GM23248 (cell line): Measurements from ENCODE around the gene RASD2. TPM values are rescaled to one million over a fixed set of nuclear protein-coding genes. Genes with fewer than 3 reads are reported as not detected.
A peak's percentile ranks its signal among the peaks of the same experiment; 100 is the strongest.

Source experiments
- DNase-seq: peaks from one replicate; pipeline ENCODE4 v3.0.0-alpha.2; 2015
- H2AFZ ChIP-seq: fragments of 200-600 bp; sonication (generic); 2 replicates; pipeline ENCODE4 v1.6.1; 2016; ENCODE audit warnings: antibody characterized with exemption
- H3F3A ChIP-seq: fragments of 200-600 bp; sonication (generic); 2 replicates; pipeline ENCODE4 v1.6.1; 2016; ENCODE audit warnings: mild to moderate bottlenecking, antibody characterized with exemption, mixed run types; ENCODE audit not compliant: insufficient read depth
- H3K27ac ChIP-seq: fragments of 200-600 bp; sonication (generic); 2 replicates; pipeline ENCODE4 v1.5.1; 2016; ENCODE audit warnings: mild to moderate bottlenecking
- H3K27me3 ChIP-seq: fragments of 200-600 bp; sonication (generic); replicated peaks from 2 replicates; pipeline ENCODE4 v1.6.1; 2016; ENCODE audit warnings: mild to moderate bottlenecking; ENCODE audit not compliant: insufficient read depth
- H3K36me3 ChIP-seq: fragments of 200-600 bp; sonication (generic); 2 replicates; pipeline ENCODE4 v1.6.1; 2016; ENCODE audit warnings: low read depth, mild to moderate bottlenecking
- H3K4me1 ChIP-seq: fragments of 200-600 bp; sonication (generic); 2 replicates; pipeline ENCODE4 v1.6.1; 2016; ENCODE audit warnings: mild to moderate bottlenecking; ENCODE audit not compliant: insufficient read depth
- H3K4me2 ChIP-seq: fragments of 200-600 bp; sonication (generic); one replicate; pipeline ENCODE4 v1.6.1; 2016; ENCODE audit warnings: mild to moderate bottlenecking; ENCODE audit not compliant: unreplicated experiment
- H3K4me3 ChIP-seq: fragments of 200-600 bp; sonication (generic); 2 replicates; pipeline ENCODE4 v1.5.1; 2016; ENCODE audit warnings: mild to moderate bottlenecking
- H3K79me2 ChIP-seq: fragments of 200-600 bp; sonication (generic); 2 replicates; pipeline ENCODE4 v1.6.1; 2016; ENCODE audit warnings: mild to moderate bottlenecking; ENCODE audit not compliant: insufficient read depth
- H3K9ac ChIP-seq: fragments of 200-600 bp; sonication (generic); 2 replicates; pipeline ENCODE4 v1.6.1; 2016; ENCODE audit warnings: mild to moderate bottlenecking
- H3K9me2 ChIP-seq: fragments of 200-600 bp; sonication (generic); 2 replicates; pipeline ENCODE4 v1.6.1; 2016; ENCODE audit warnings: mixed run types, mild to moderate bottlenecking, moderate library complexity; ENCODE audit not compliant: insufficient read depth
- H3K9me3 ChIP-seq: fragments of 200-600 bp; sonication (generic); one replicate; pipeline ENCODE4 v1.6.1; 2017; ENCODE audit warnings: low read depth
- H4K20me1 ChIP-seq: fragments of 200-600 bp; sonication (generic); 2 replicates; pipeline ENCODE4 v1.6.0; 2016; ENCODE audit not compliant: insufficient read depth
- EZH2 ChIP-seq: fragments of 200-600 bp; sonication (generic); IDR thresholded peaks from 2 replicates; pipeline ENCODE4 v1.6.1; 2018; ENCODE audit warnings: antibody characterized with exemption, mild to moderate bottlenecking; ENCODE audit not compliant: insufficient read depth, poor library complexity, severe bottlenecking
- EZH2phosphoT487 ChIP-seq: fragments of 200-600 bp; sonication (generic); IDR thresholded peaks from 2 replicates; pipeline ENCODE4 v1.6.1; 2018; ENCODE audit warnings: antibody characterized with exemption, moderate library complexity, mild to moderate bottlenecking, low read depth; ENCODE audit not compliant: insufficient read depth
- WGBS, 2 experiments: methylation state at CpG; one replicate each; pipeline ENCODE4 v1.1.6; 2015 to 2017; ENCODE audit warnings: low lambda C conversion rate in 2 of 2, low coverage in 1 of 2; ENCODE audit errors: missing lambda C conversion rate in 2 of 2; 5-methylcytosine and 5-hydroxymethylcytosine counted together
- in situ Hi-C: fragments of 300-500 bp; cut with MboI; formaldehyde crosslinking; loops from 2 replicates; pipeline ENCODE4 v1.15.0; 2020
- polyA plus RNA-seq: library from polyadenylated mRNA; unstranded; fragments of >200 nt; fragmentation: Nextera tagmentation; extraction: Ambion mirVana; gene quantifications from 2 replicates; pipeline ENCODE4 v1.2.1, GENCODE V29; 2016
- total RNA-seq: library from RNA; depleted of rRNA; stranded (reverse); fragments of >200 nt; shearing (Covaris generic); gene quantifications from 2 replicates; pipeline ENCODE4 v1.2.3, GENCODE V29; 2014

The RASD2 gene
- total and polyA plus RNA-seq, 2 experiments from 2014 or later = 0.76 to 1.5 TPM

- H3K9ac ChIP-seq = no peak overlapping the region
- no peaks in the 10 kb centered on the region for H3K9me2 ChIP-seq
- DNase-seq = no peak
- H3K4me3 ChIP-seq = no peak overlapping the region
- no peaks in the 10 kb centered on the region for H3K79me2 ChIP-seq
- no peak overlapping the region for H3K4me2 ChIP-seq
- 92 to 93% methylated on average over 12 of the region's 12 CpGs for whole genome bisulfite sequencing, 2 experiments
- H3K27me3 ChIP-seq = no peaks in the 10 kb centered on the region; the same call in 1 of the 2 replicates
- H3K27ac ChIP-seq = no peak overlapping the region
- no peaks in the 10 kb centered on the region for H3K36me3 ChIP-seq
- H2AFZ ChIP-seq = no peak overlapping the region
- H3F3A ChIP-seq = no peaks in the 10 kb centered on the region
- in situ Hi-C loops = no loop called here
- no peaks in the 10 kb centered on the region for H3K4me1 ChIP-seq
- TF ChIP-seq EZH2 = no peak
- TF ChIP-seq EZH2phosphoT487 = no peak
- H3K9me3 ChIP-seq = no peaks in the 10 kb centered on the region
- no peaks in the 10 kb centered on the region for H4K20me1 ChIP-seq
These were observed 14.2 kb upstream of the RASD2 start for GRCh38 chr22:35526333-35526979.

- in situ Hi-C loops = no loop called here
- H2AFZ ChIP-seq = no peak overlapping the region
These were observed 11.7 kb upstream of the RASD2 start for GRCh38 chr22:35528927-35529326.

GRCh38 chr22:35530700-35531099, 9.9 kb upstream of the RASD2 start:
- H3K4me2 ChIP-seq = no peak overlapping the region
- WGBS, 2 experiments = 72 to 74% methylated on average over 4 of the region's 4 CpGs

More at GRCh38 chr22:35528927-35529326, 11.7 kb upstream of the RASD2 start:
- no peak overlapping the region for H3K27ac ChIP-seq
- H3K9me3 ChIP-seq = no peaks in the 10 kb centered on the region
- no peaks in the 10 kb centered on the region for H3K27me3 ChIP-seq
- no peaks in the 10 kb centered on the region for H3K36me3 ChIP-seq
- no peaks in the 10 kb centered on the region for H3K4me1 ChIP-seq
- no peak for TF ChIP-seq EZH2phosphoT487
- TF ChIP-seq EZH2 = no peak
- H3K79me2 ChIP-seq = no peaks in the 10 kb centered on the region
- 69 to 84% methylated on average over 2 of the region's 2 CpGs for WGBS, 2 experiments
- H4K20me1 ChIP-seq = no peaks in the 10 kb centered on the region
- no peaks in the 10 kb centered on the region for H3F3A ChIP-seq
- H3K4me2 ChIP-seq = no peak overlapping the region
- peak; percentile 33 for DNase-seq
- H3K9ac ChIP-seq = no peak overlapping the region
- 0 out of 2 replicates have a peak, but pooled peaks cover 6% of the 10 kb centered on the region for H3K9me2 ChIP-seq
- no peak overlapping the region for H3K4me3 ChIP-seq

GRCh38 chr22:35531202-35531601, 9.4 kb upstream of the RASD2 start:
- TF ChIP-seq EZH2phosphoT487 (no peak), EZH2 (no peak)
- DNase-seq = no peak
- Histone ChIP-seq H3K9ac (no peak overlapping the region), H3K79me2 (no peaks in the 10 kb centered on the region), H3K4me2 (no peak overlapping the region), H3F3A (no peaks in the 10 kb centered on the region), H3K4me3 (no peak overlapping the region), H3K27me3 (no peaks in the 10 kb centered on the region), H3K4me1 (peaks cover 7% of the 10 kb centered on the region; the same call in 1 of the 2 replicates), H3K9me3 (no peaks in the 10 kb centered on the region), H2AFZ (no peak overlapping the region), H3K36me3 (no peaks in the 10 kb centered on the region), H3K27ac (no peak overlapping the region), H3K9me2 (0 out of 2 replicates have a peak, but pooled peaks cover 6% of the 10 kb centered on the region), H4K20me1 (no peaks in the 10 kb centered on the region)
- WGBS, 2 experiments = 89 to 94% methylated on average over 6 of the region's 6 CpGs
- in situ Hi-C loops = no loop called here

More at GRCh38 chr22:35530700-35531099, 9.9 kb upstream of the RASD2 start:
- Histone ChIP-seq H4K20me1 (no peaks in the 10 kb centered on the region), H3K27ac (no peak overlapping the region), H3K4me1 (0 out of 2 replicates have a peak, but pooled peaks cover 4% of the 10 kb centered on the region), H3F3A (no peaks in the 10 kb centered on the region), H3K9me2 (0 out of 2 replicates have a peak, but pooled peaks cover 6% of the 10 kb centered on the region), H3K9ac (no peak overlapping the region), H3K36me3 (no peaks in the 10 kb centered on the region), H3K79me2 (no peaks in the 10 kb centered on the region), H3K9me3 (no peaks in the 10 kb centered on the region), H2AFZ (no peak overlapping the region), H3K27me3 (no peaks in the 10 kb centered on the region), H3K4me3 (no peak overlapping the region)
- TF ChIP-seq EZH2 (no peak), EZH2phosphoT487 (no peak)
- no peak for DNase-seq
- in situ Hi-C loops = no loop called here
